ENCODE measurements around the gene SHROOM2. TPM values are rescaled to one million over a fixed set of nuclear protein-coding genes. Genes with fewer than 3 reads are reported as not detected.

SHROOM2 gene
- total RNA-seq, 4 donors from 2014 or later = 7.8 to 13.2 (median 11.2) TPM

DNA sequence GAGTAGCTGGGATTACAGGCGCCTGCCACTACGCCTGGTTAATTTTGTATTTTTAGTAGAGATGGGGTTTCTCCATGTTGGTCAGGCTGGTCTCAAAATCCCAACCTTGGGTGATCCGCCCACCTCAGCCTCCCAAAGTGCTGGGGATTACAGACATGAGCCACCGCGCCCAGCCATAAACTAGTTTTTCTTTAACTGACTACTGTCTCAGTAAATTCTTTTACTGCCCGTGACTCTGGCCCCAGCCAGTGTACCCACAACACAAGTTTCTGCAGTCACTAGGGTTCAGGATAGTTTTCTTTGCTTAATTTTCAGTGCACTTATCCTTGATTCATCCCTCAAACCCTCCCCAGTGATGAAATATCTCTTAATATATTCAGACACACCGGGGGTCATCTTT, 8.3 kb downstream of the SHROOM2 start:
- no peak for TF ChIP-seq POLR2A (IDR thresholded peaks at IDR 0.05)
- TF ChIP-seq, protein P1, sequence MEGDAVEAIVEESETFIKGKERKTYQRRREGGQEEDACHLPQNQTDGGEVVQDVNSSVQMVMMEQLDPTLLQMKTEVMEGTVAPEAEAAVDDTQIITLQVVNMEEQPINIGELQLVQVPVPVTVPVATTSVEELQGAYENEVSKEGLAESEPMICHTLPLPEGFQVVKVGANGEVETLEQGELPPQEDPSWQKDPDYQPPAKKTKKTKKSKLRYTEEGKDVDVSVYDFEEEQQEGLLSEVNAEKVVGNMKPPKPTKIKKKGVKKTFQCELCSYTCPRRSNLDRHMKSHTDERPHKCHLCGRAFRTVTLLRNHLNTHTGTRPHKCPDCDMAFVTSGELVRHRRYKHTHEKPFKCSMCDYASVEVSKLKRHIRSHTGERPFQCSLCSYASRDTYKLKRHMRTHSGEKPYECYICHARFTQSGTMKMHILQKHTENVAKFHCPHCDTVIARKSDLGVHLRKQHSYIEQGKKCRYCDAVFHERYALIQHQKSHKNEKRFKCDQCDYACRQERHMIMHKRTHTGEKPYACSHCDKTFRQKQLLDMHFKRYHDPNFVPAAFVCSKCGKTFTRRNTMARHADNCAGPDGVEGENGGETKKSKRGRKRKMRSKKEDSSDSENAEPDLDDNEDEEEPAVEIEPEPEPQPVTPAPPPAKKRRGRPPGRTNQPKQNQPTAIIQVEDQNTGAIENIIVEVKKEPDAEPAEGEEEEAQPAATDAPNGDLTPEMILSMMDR (IDR thresholded peaks at IDR 0.05) = no peak
- Histone ChIP-seq H3K27me3 (no peaks in the 10 kb centered on the region), H3K9me3 (no peaks in the 10 kb centered on the region), H3K36me3 (no peaks in the 10 kb centered on the region), H3K4me1 (peaks cover 0 to 25% (median 0%) of the 10 kb centered on the region in 3 donors), H3K27ac (no peak overlapping the region), H3K4me3 (no peak overlapping the region)
- intact Hi-C loops (cut with DNase I) = no loop called here
- no peak for DNase-seq
- 69 to 74% methylated on average over 4 to 6 of the region's 7 CpGs for WGBS, 2 donors

DNA sequence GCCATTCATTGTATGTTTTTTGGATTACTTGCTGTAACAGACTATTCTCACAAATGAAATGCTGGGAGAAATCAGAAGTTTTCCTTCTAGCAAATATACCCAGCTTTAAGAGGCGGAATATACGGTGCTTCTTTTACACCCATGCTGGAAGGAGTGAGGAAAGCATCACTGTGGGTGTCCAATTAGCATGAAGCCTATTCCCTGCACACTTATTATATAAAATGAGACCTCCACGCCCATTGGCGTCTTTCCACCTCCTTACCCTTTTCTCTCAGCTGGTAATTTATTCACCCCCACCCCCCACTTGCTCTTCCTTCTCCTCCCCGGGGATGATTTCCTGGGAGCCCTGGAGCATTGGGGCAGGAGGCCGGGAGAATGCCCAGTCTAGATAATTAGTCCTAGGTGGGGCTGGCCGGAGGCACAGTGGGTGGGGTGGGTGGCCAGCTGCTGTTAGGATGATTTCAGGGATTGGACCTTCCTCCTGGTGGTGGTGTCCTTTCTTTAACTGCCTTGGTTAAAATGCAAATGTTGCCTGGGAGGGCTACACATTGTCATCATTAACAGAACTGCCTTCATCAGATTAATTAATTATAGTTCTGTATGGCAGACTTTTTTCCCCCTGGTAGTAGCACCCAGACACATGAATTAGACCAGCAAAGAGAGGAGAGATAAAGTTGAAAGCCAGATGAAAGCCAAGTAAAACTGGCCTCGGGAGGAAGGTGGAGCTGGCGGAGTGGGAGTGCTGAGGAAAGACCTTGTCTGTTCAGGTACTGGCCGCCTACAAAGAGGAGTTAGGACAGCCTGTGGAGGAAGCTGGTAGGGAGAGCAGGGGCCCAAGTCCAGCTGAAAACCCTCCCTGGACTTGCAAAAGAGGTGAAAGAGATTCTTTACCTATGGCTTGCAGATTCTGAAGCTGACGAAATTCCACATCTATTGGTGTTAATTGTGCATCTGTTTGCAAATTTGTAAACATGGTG, 11.4 kb downstream of the SHROOM2 start:
- peaks cover 0 to 5% (median 0%) of the 10 kb centered on the region in 3 donors for H3K4me1 ChIP-seq
- H3K27ac ChIP-seq = no peak overlapping the region
- H3K27me3 ChIP-seq = no peaks in the 10 kb centered on the region
- TF ChIP-seq POLR2A (IDR thresholded peaks at IDR 0.05) = no peak
- TF ChIP-seq, protein P1 (IDR thresholded peaks at IDR 0.05) = no peak
- H3K9me3 ChIP-seq = peaks cover 0 to 10% (median 0%) of the 10 kb centered on the region in 3 donors
- intact Hi-C loops (cut with DNase I) = no loop called here
- H3K4me3 ChIP-seq = no peak overlapping the region
- no peaks in the 10 kb centered on the region for H3K36me3 ChIP-seq
- DNase-seq = no peak
- WGBS, 2 donors = 53 to 60% methylated on average over 7 to 9 of the region's 11 CpGs

DNA sequence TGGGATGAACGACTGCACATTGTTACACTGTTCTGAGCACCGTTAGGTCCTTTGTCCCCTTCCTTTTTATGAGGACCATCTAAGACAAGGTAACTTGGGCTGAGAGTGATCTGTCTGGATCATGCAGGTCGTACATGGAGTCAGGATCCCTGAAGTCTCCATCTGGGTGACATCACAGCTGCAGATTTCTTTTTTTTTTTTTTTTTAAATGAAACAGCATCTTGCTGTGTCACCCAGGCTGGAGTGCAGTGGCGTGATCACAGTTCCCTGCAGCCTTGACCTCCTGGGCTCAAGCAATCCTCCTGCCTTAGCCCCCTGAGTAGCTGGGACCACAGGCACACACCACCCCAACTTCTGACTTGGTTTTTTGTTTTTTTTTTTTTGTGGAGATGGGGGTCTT, 16.5 kb downstream of the SHROOM2 start:
- no peak for TF ChIP-seq POLR2A (IDR thresholded peaks at IDR 0.05)
- TF ChIP-seq, protein P1 (IDR thresholded peaks at IDR 0.05) = no peak
- H3K27me3 ChIP-seq = no peaks in the 10 kb centered on the region
- H3K9me3 ChIP-seq = peaks cover 0 to 10% (median 0%) of the 10 kb centered on the region in 3 donors
- DNase-seq = no peak
- no peak overlapping the region for H3K27ac ChIP-seq
- H3K4me3 ChIP-seq = no peak overlapping the region
- H3K4me1 ChIP-seq = peaks cover 0 to 11% (median 0%) of the 10 kb centered on the region in 3 donors
- intact Hi-C loops (cut with DNase I) = no loop called here
- no peaks in the 10 kb centered on the region for H3K36me3 ChIP-seq
- WGBS, 2 donors = 66 to 67% methylated on average over 1 to 4 of the region's 4 CpGs

DNA sequence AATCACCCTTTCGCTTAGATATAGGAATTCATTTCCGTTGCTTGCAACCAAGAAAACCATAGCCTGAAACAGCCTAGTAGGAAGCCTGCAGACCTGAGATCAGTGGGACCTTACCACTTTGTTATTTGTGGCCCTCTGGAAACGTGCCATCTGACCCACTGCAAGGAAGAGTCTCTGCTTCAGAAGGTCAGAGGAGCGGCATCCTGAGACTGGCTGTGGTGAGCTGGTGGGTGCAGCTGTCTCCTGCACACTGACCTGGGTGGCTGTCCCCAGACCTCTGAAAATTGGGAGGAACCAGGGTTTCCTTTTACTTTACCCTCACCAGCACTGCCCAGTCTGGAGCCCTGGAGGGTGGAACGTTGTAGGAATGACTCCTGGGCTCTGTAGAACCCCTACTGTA, 18.2 kb downstream of the SHROOM2 start:
- no peaks in the 10 kb centered on the region for H3K36me3 ChIP-seq
- no peak overlapping the region for H3K4me3 ChIP-seq
- 68 to 94% methylated on average over 3 of the region's 5 CpGs for WGBS, 2 donors

More for the DNA sequence above, 18.2 kb downstream of the SHROOM2 start:
- DNase-seq = no peak
- H3K27me3 ChIP-seq = no peaks in the 10 kb centered on the region
- H3K4me1 ChIP-seq = peaks cover 0 to 17% (median 0%) of the 10 kb centered on the region in 3 donors
- intact Hi-C loops (cut with DNase I) = no loop called here
- peaks cover 0 to 10% (median 0%) of the 10 kb centered on the region in 3 donors for H3K9me3 ChIP-seq
- no peak overlapping the region for H3K27ac ChIP-seq
- TF ChIP-seq, protein P1 (IDR thresholded peaks at IDR 0.05) = no peak
- no peak for TF ChIP-seq POLR2A (IDR thresholded peaks at IDR 0.05)

All from esophagus squamous epithelium (tissue), 5 donors.